HuH-7 (cell line): ENCODE results near the gene DLG2.

Experiments
- DNase-seq: peaks from one replicate; pipeline ENCODE4 v3.0.0; 2011; ENCODE audit warnings: low spot score

The DLG2 gene

DNA sequence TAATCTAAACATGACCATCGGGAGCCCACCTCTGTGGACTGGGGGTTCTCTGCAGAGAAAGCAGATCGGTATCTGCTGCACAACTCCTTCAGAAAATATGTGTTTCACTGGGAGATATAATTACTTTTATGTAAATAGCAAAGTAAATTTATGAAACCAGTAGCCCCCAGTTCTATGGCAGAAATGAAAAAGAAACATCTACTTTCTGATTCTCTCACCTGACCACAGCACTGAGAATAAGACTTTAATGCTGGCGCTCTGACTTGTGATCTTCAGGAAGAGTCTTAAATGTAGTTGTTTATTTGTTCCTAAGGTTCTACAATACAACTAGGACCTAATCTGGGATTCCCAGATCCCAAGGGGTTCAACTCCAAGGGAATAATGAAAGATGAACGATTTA lies 518.0 kb downstream of the DLG2 start:
- DNase-seq, result no peak

- DNase-seq, result no peak
These were observed 521.3 kb downstream of the DLG2 start for GRCh38 chr11:85105868-85106267.

DNA sequence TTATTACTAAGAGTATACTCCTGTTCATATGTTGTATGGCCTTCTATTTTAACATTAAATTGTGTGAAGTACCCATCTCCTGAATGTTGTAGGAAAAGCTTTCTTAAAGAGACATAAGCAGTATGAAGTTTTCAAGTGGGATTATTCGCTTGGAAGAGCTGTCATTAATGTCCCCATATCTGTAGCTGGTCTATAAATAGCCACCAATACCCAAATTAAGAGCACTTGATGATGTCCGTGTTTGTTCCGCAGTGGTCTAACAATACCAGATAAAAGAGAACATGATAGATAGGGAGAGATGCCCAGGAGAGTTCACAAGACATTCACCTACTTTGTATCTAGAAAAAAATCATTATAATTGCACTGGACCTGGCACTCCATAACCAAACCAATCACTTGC lies 527.6 kb downstream of the DLG2 start:
- no peak for DNase-seq

- no peak for DNase-seq
These were observed 528.1 kb downstream of the DLG2 start for GRCh38 chr11:85098996-85099395.

DNA sequence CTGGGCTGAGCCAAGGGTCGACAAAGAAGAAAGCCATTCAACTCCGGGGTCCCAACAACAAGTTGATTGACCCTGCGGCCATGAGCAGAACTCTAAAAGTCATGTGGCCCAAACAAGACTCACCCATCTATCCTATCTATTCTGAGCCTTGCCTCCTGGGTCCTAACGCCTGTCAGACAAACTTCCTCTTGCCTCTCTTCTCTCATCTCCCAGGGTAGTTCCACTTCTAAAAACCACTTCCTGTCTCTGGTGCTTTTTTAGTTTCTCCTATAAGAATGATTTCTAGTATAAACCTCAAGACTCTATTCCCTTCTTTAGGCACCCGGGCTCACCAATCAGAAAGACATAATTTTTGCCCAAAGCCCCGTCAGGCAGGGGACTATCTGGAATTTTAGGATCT lies 530.2 kb downstream of the DLG2 start:
- no peak for DNase-seq

- no peak for DNase-seq
These were observed 531.9 kb downstream of the DLG2 start for GRCh38 chr11:85095239-85095638.

- DNase-seq, result no peak
These were observed 532.3 kb downstream of the DLG2 start for GRCh38 chr11:85094795-85095194.

- DNase-seq, result no peak
These were observed 537.5 kb downstream of the DLG2 start for GRCh38 chr11:85089654-85090053.

- DNase-seq, result no peak
These were observed 538.9 kb downstream of the DLG2 start for GRCh38 chr11:85088286-85088685.

DNA sequence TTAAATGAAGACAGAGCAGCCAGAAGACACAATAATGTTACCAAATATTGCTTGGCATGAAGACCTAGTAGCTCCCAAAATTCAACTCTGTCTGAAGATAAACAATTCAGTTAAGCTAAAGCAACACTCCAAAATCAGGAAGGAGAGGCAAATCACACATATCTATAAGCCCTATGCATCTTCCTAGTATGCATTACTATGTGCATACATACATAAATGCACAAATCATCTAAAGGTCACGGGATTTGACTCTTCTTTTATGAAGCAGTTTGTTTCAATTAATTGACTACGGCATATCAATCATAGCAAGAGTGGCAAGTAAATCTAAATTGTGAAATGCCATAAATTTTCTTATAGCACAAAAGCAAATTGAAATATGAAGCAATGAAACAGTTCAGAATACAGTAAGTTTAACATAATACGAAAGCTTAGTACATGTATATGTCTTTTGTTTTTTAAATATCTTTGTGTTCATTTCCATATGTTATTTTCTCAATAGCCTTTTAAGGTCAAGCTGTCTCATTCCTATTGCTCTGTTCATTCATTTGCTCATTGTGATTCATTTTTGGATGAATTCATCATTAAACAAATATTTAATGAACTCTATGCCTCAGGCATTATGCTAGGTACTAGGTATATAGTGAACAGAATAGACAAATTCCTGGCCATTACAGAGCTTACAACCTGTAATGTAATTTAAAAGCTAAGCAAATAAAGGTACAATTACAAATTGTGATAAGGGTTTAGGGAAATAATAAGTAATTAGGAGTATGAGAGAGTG lies 540.5 kb downstream of the DLG2 start:
- DNase-seq, result no peak

DNA sequence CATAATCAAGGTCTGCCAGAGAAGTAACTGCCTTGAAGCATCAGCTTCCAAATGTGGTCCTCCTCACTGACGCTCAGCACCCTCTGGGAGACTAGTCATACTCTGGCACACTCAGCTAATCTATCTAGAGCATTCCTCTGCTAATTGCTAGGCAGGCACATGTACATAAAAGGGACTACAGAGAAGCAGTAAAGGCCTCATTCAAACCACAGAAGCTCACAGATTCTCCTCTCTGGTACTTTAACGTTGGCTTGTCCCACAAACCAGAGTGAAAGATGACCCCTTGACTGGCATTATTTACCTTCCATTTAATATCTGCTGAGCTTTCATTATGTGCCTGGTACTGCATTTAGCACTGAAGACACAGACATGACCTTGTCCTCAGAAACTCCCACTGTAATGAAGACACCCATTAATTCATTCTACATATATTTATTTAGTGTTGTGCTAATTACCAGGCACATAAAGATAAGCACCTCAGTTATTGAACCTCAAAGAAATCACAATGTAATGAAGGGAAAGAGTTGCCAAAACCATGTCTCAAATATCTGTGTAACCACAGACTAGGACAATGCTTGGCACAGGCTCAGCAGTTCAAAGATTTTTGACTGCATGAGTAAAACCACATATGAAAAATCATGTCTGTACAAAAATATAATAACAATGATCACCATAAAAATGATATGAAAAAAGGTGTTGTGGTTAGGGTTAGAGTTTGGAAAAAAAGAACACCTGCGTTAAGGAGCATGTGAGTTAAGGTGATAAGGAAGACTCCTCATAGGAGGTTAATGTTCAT lies 550.4 kb downstream of the DLG2 start:
- DNase-seq, result no peak

- DNase-seq, result no peak
These were observed 564.5 kb downstream of the DLG2 start for GRCh38 chr11:85062659-85063058.

- DNase-seq, result no peak
These were observed 574.5 kb downstream of the DLG2 start for GRCh38 chr11:85052636-85053035.

GRCh38 chr11:85048801-85049200 lies 578.3 kb downstream of the DLG2 start:
- DNase-seq, result no peak

- no peak for DNase-seq
These were observed 581.4 kb downstream of the DLG2 start for GRCh38 chr11:85045716-85046115.

GRCh38 chr11:85044911-85045310 lies 582.2 kb downstream of the DLG2 start:
- no peak for DNase-seq

DNA sequence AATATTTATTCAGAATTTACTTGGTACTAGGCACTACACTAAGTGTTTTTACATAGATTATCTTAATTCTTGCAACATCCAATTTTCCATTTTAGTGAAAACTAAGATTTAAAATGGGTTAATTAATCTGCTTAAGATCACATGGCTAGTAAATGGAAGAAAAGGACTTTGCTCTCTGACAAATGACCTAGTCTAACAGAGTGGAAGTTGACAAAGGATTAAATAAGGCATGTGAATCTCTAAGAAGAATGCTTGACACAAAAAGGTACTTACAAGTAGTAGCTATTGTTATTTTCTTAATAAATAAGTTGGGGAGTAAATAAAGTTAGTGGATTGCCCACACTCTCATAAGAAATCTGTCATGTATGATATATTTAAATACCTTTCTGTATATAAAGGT lies 584.8 kb downstream of the DLG2 start:
- DNase-seq, result no peak

GRCh38 chr11:85040166-85040565 lies 587.0 kb downstream of the DLG2 start:
- no peak for DNase-seq

DNA sequence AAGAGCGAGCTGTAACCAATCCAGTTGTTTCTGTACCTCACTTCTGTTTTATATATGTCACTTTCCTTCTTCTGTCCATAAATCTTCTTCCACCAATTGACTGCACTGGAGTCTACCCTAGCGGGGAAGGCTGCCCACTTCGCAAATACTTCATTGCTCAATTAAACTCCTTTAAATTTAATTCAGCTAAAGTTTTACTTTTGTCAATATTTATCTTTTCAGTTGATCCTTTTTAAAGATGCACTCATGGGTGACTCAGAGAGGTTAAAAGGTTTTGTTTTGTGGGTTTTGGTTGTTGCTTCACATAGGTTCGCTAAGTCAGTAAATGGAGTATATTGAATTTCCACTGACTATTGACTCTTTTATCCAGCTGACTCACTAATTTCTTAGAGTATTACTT lies 597.2 kb downstream of the DLG2 start:
- no peak for DNase-seq

- no peak for DNase-seq
These were observed 598.6 kb downstream of the DLG2 start for GRCh38 chr11:85028329-85029101.

DNA sequence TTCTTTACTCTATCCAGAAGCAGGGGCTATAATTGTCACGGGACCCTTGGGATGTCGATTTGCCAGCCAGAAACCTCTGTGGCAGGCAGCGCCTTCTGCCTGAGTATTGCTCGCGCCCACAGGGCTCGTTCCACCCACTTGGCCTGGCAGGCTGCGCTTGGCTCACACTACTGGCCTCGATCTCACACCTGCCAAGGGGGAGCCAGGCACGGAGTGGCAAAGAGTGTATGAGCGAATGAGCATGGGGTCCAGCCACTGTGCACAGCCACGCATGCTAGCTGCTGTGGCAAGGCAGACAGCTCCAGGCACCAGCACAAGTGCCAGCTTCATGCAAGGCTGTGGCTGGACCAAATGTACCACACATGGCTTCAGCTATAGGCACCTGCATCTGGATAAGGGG lies 599.8 kb downstream of the DLG2 start:
- DNase-seq, result no peak

DNA sequence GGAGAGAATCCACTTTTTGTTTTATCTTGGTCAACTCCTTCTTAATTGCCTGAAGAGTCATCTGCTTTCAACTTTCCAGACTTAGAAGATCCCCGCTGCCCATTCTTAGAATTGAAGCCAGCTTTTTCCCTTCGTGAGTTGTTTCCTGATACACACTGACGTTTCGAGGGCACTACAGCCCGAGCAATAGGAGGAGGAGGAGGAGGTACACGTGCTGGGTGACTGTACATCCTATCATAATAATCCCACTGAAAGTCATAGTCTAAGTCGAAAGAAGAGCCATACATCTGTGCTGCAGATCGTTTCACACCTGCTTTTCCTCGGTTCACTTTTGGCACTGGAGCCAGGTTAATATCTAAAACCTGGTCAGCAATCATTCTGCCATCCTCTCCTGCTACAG lies 606.1 kb downstream of the DLG2 start:
- DNase-seq, result no peak

- DNase-seq, result no peak
These were observed 633.8 kb downstream of the DLG2 start for GRCh38 chr11:84993386-84993785.
